Astrocyte (in vitro differentiated cells and primary cell): ENCODE data around the gene RAMAC.

Experiments used
- CTCF ChIP-seq: IDR thresholded peaks from 2 replicates; pipeline ENCODE4 v1.5.1; 2011; ENCODE audit warnings: low read depth, mild to moderate bottlenecking, inconsistent platforms, low read length, moderate library complexity; ENCODE audit not compliant: insufficient read depth
- EZH2 ChIP-seq: IDR thresholded peaks from 2 replicates; pipeline ENCODE4 v1.6.1; 2012; ENCODE audit warnings: mild to moderate bottlenecking, low read length, inconsistent platforms; ENCODE audit not compliant: insufficient read depth

GRCh38 chr15:82999905-83000671, 14.1 kb downstream of the RAMAC start:
- TF ChIP-seq CTCF: peak; percentile 60
- no peak for TF ChIP-seq EZH2
